Sigmoid colon (tissue), 7 donors: ENCODE measurements around the gene PLSCR5. TPM values are rescaled to one million over a fixed set of nuclear protein-coding genes. Genes with fewer than 3 reads are reported as not detected.

Experiments
- DNase-seq: peaks from one replicate; pipeline ENCODE4 v3.0.0-alpha.2; 2019
- H3K27ac ChIP-seq, 4 donors: fragments of 200-600 bp; sonication (generic); one replicate each; pipeline ENCODE4 v1.5.1; 2016 to 2019; ENCODE audit warnings: mild to moderate bottlenecking in 1 of 4
- H3K27me3 ChIP-seq, 3 donors: fragments of 200-600 bp; sonication (generic); one replicate each; pipeline ENCODE4 v1.5.1; 2019; ENCODE audit warnings: mild to moderate bottlenecking in 1 of 3
- H3K36me3 ChIP-seq, 4 donors: fragments of 200-600 bp; sonication (generic); one replicate each; pipeline ENCODE4 v1.5.1; 2016 to 2019
- H3K4me1 ChIP-seq, 4 donors: fragments of 200-600 bp; sonication (generic); one replicate each; pipeline ENCODE4 v1.5.1; 2017 to 2019
- H3K4me3 ChIP-seq, 4 donors: fragments of 200-600 bp; sonication (generic); one replicate each; pipeline ENCODE4 v1.5.1; 2017 to 2019; ENCODE audit warnings: mild to moderate bottlenecking in 2 of 4, moderate library complexity in 1 of 4
- H3K9me3 ChIP-seq, 4 donors: fragments of 200-600 bp in 3 of 4; sonication (generic) in 3 of 4; one replicate each; pipeline versions ENCODE4 v1.5.1 to v1.6.1; 2013 to 2019
- EP300 ChIP-seq, 4 donors: sonication (generic); formaldehyde crosslinking; IDR thresholded peaks; one replicate each; pipeline ENCODE4 v1.6.1; 2017; ENCODE audit warnings: antibody characterized with exemption in 4 of 4
- POLR2A ChIP-seq, 2 donors: fragments of 450-650 bp; IDR thresholded peaks; one replicate each; pipeline ENCODE4 v1.6.1; 2016; ENCODE audit warnings: antibody characterized with exemption in 2 of 2, mild to moderate bottlenecking in 2 of 2, moderate library complexity in 2 of 2
- POLR2AphosphoS5 ChIP-seq, 4 donors: sonication (generic); formaldehyde crosslinking; IDR thresholded peaks; one replicate each; pipeline ENCODE4 v1.6.1; 2017; ENCODE audit warnings: antibody characterized with exemption in 4 of 4
- WGBS, 2 donors: extraction: QIAGEN DNeasy Blood & Tissue Kit; methylation state at CpG; one replicate each; pipeline ENCODE4 v1.1.7; 2013; 5-methylcytosine and 5-hydroxymethylcytosine counted together
- intact Hi-C: fragments of 100-400 bp; cut with DNase I; formaldehyde crosslinking; loops from one replicate; pipeline ENCODE4 v1.15.1; 2023
- polyA plus RNA-seq, 3 donors: library from polyadenylated mRNA; stranded (reverse); fragments of 200-250 nt; gene quantifications; one replicate each; pipeline ENCODE4 v1.2.3, GENCODE V29; 2013
- total RNA-seq, 4 donors: library from RNA; depleted of rRNA; stranded (reverse); fragments of >200 nt; gene quantifications; one replicate each; pipeline ENCODE4 v1.1.0, GENCODE V29; 2016
- TF ChIP-seq, protein P1 (sequence below), 4 experiments: fragments of 450-650 bp in 3 of 4; fragments of 200-600 bp in 1 of 4; IDR thresholded peaks; one replicate each; pipeline ENCODE4 v1.5.1; 2016 to 2019; ENCODE audit warnings: antibody characterized with exemption in 4 of 4, mild to moderate bottlenecking in 3 of 4, moderate library complexity in 2 of 4
- donor health status: healthy with polysubstance abuse.
- donor health status: Bipolar disorder and iron deficiency.
- donor health status: healthy.

Gene PLSCR5
- total and polyA plus RNA-seq, 7 donors = not detected

DNA sequence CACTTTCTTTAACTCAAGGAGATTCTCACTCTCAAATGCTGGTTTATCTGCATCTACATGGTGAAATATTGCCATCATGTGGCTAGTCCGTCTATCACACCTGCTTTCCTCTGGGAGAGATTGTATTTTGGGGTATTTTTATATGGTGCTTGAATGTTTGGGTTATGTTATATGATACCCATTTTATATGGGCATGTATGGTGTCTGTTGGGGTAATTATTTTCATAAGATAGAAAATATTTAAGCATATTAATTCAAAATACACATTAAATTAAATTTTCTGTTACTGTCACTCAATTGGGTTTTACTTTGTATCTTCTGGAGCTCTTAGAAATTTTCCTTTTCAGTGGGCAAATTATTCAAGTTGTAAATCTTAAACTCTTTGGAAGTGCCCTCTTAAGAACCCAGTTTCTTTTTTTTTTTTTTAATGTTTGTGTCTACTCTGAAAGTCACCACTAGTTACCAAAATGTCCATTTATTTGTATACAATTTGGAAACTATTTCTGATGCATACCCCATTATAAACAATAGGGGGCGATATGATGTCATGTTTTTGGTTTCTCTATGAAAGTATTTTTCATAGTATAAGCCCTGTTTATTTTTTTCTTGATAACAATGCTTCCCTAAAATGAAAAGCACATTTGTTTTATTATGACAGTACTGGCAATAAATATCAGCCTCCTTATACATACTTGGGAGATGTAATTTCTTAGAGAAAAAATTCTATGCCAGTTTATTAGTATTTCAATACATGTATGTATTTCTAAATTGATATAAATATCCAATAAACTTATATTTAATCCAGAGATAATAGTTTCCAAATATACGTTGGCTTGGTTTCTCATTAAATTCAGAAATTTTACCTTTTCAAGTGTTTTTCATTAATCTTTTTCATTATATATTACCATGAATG lies 36.1 kb upstream of the PLSCR5 start:
- DNase-seq = no peak
- WGBS, 2 donors = 22 to 23% methylated on average over 3 of the region's 3 CpGs
- intact Hi-C loops = loop anchor here (1.0 kb wide), 1 partner anchor 51 kb away; no protein-coding TSS in a partner anchor

GRCh38 chr3:146640361-146640760 lies 35.2 kb upstream of the PLSCR5 start:
- intact Hi-C loops = loop anchor here (1.0 kb wide), 1 partner anchor 50 kb away; no protein-coding TSS in a partner anchor
- 90 to 94% methylated on average over 1 of the region's 1 CpG for WGBS, 2 donors
- TF ChIP-seq POLR2AphosphoS5 (IDR thresholded peaks at IDR 0.05) = no peak
- no peak for TF ChIP-seq EP300 (IDR thresholded peaks at IDR 0.05)
- H3K36me3 ChIP-seq = no peaks in the 10 kb centered on the region
- H3K4me3 ChIP-seq = no peak overlapping the region
- H3K9me3 ChIP-seq = no peaks in the 10 kb centered on the region
- H3K27me3 ChIP-seq = no peaks in the 10 kb centered on the region
- no peak for DNase-seq
- peaks cover 0 to 4% (median 0%) of the 10 kb centered on the region in 4 donors for H3K4me1 ChIP-seq
- H3K27ac ChIP-seq = no peak overlapping the region

More for the DNA sequence above, 36.1 kb upstream of the PLSCR5 start:
- Histone ChIP-seq H3K36me3 (no peaks in the 10 kb centered on the region), H3K9me3 (no peaks in the 10 kb centered on the region), H3K4me3 (no peak overlapping the region), H3K27me3 (no peaks in the 10 kb centered on the region), H3K4me1 (peaks cover 0 to 4% (median 0%) of the 10 kb centered on the region in 4 donors), H3K27ac (no peak overlapping the region)
- TF ChIP-seq, protein P1, sequence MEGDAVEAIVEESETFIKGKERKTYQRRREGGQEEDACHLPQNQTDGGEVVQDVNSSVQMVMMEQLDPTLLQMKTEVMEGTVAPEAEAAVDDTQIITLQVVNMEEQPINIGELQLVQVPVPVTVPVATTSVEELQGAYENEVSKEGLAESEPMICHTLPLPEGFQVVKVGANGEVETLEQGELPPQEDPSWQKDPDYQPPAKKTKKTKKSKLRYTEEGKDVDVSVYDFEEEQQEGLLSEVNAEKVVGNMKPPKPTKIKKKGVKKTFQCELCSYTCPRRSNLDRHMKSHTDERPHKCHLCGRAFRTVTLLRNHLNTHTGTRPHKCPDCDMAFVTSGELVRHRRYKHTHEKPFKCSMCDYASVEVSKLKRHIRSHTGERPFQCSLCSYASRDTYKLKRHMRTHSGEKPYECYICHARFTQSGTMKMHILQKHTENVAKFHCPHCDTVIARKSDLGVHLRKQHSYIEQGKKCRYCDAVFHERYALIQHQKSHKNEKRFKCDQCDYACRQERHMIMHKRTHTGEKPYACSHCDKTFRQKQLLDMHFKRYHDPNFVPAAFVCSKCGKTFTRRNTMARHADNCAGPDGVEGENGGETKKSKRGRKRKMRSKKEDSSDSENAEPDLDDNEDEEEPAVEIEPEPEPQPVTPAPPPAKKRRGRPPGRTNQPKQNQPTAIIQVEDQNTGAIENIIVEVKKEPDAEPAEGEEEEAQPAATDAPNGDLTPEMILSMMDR (IDR thresholded peaks at IDR 0.05) = peak; percentile 53 to 61 (median 56)
- TF ChIP-seq EP300 (IDR thresholded peaks at IDR 0.05) = no peak

DNA sequence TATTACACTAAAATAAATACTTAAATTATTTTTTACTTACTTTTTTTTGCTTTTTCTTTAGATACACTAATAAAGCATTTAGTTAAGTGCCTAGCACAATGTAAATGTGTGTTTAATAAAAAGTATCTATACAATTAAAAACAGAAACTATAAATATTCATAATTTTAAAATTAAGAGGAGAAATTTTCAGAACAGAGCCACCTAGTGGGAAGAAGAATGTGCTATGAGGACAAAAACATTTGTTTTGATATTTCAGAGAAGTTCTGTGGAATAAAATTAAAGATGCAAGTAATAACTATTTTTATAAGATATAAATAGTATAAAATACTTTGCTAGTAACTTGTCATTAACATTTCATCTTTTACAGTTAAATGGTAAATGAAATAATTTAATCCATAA lies 33.6 kb upstream of the PLSCR5 start:
- Histone ChIP-seq H3K36me3 (no peaks in the 10 kb centered on the region), H3K4me1 (peaks cover 0 to 11% (median 1%) of the 10 kb centered on the region in 4 donors), H3K27me3 (no peaks in the 10 kb centered on the region), H3K27ac (no peak overlapping the region), H3K4me3 (no peak overlapping the region), H3K9me3 (no peaks in the 10 kb centered on the region)
- no peak for DNase-seq
- TF ChIP-seq POLR2AphosphoS5 (IDR thresholded peaks at IDR 0.05) = no peak
- TF ChIP-seq, protein P1 (IDR thresholded peaks at IDR 0.05) = peak in 1 of 4 experiments; percentile 34
- intact Hi-C loops = no loop called here

DNA sequence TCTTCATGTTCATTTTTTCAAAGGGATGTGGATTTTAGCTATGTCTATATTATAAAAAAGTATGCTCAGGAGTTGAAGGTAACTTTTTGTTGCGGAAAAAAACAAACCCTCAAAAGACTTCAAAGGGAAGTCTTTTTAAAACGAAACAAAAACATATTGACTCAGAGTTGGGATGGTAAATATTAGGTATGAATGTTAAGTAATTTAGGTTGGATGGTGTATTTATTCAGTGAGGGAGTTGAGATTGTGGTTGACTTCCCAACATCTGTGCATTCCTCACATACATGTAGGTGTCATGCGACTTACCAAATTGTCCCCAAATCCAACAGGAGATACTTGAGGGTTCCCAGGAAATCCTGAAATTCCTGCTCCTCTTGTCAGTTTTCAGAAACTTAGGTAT lies 32.7 kb upstream of the PLSCR5 start:
- Histone ChIP-seq H3K4me3 (no peak overlapping the region), H3K4me1 (peaks cover 0 to 19% (median 8%) of the 10 kb centered on the region in 4 donors), H3K27me3 (no peaks in the 10 kb centered on the region), H3K9me3 (no peaks in the 10 kb centered on the region), H3K36me3 (no peaks in the 10 kb centered on the region), H3K27ac (no peak overlapping the region)
- 56 to 74% methylated on average over 3 of the region's 3 CpGs for WGBS, 2 donors
- TF ChIP-seq, protein P1 (IDR thresholded peaks at IDR 0.05) = no peak
- TF ChIP-seq POLR2A (IDR thresholded peaks at IDR 0.05) (no peak), EP300 (IDR thresholded peaks at IDR 0.05) (no peak)
- intact Hi-C loops = no loop called here
- DNase-seq = no peak

- Histone ChIP-seq H3K36me3 (no peaks in the 10 kb centered on the region), H3K9me3 (no peaks in the 10 kb centered on the region), H3K4me1 (peaks cover 0 to 20% (median 8%) of the 10 kb centered on the region in 4 donors), H3K27me3 (no peaks in the 10 kb centered on the region), H3K4me3 (no peak overlapping the region), H3K27ac (no peak overlapping the region)
- TF ChIP-seq POLR2AphosphoS5 (IDR thresholded peaks at IDR 0.05) = no peak
- no peak for TF ChIP-seq POLR2A (IDR thresholded peaks at IDR 0.05)
- TF ChIP-seq EP300 (IDR thresholded peaks at IDR 0.05) = no peak
- TF ChIP-seq, protein P1 (IDR thresholded peaks at IDR 0.05) = no peak
- intact Hi-C loops = no loop called here
- DNase-seq = no peak
- WGBS, 2 donors = 89 to 90% methylated on average over 2 of the region's 2 CpGs
Observed at GRCh38 chr3:146636881-146637280, 31.7 kb upstream of the PLSCR5 start.
